Lung (tissue), 12 donors: ENCODE data around the gene KIF22. TPM values are rescaled to one million over a fixed set of nuclear protein-coding genes. Genes with fewer than 3 reads are reported as not detected.
"Not testable (repeated sequence)": the region's sequence is repeated elsewhere in the genome, so short reads cannot be mapped to it uniquely, and the experiment has no call there.

Experiments
- ATAC-seq: fragments of 200-7000 bp; cut with Tn5 transposase; one replicate; pipeline ENCODE4 v1.9.1; 2020; ENCODE audit warnings: moderate number of reproducible peaks; ENCODE audit not compliant: insufficient read depth, low FRiP score
- DNase-seq, 3 donors: peaks; one replicate each; pipeline ENCODE4 v3.0.0-alpha.2; 2013 to 2017
- H3K27ac ChIP-seq, 2 donors: one replicate each; pipeline ENCODE4 v1.5.1; 2013; ENCODE audit warnings: mild to moderate bottlenecking in 2 of 2, moderate library complexity in 2 of 2, control low read depth in 1 of 2, inconsistent platforms in 1 of 2, low read depth in 1 of 2, low read length in 1 of 2
- H3K27me3 ChIP-seq, 3 donors: one replicate each; pipeline ENCODE4 v1.5.1; 2013; ENCODE audit warnings: low read length in 2 of 3; ENCODE audit not compliant: control insufficient read depth in 3 of 3, insufficient read depth in 3 of 3
- H3K36me3 ChIP-seq, 4 donors: one replicate each; pipeline ENCODE4 v1.5.1; 2013; ENCODE audit warnings: low read length in 4 of 4, mild to moderate bottlenecking in 1 of 4, moderate library complexity in 1 of 4; ENCODE audit not compliant: control insufficient read depth in 4 of 4, insufficient read depth in 4 of 4
- H3K4me1 ChIP-seq, 5 donors: one replicate each; pipeline ENCODE4 v1.5.1; 2013; ENCODE audit warnings: low read length in 5 of 5, mild to moderate bottlenecking in 2 of 5, moderate library complexity in 1 of 5; ENCODE audit not compliant: control insufficient read depth in 5 of 5, insufficient read depth in 5 of 5
- H3K4me3 ChIP-seq: one replicate; pipeline ENCODE4 v1.5.1; 2013; ENCODE audit warnings: mild to moderate bottlenecking, control low read depth, moderate library complexity
- H3K9ac ChIP-seq, 2 donors: one replicate each; pipeline ENCODE4 v1.5.1; 2013; ENCODE audit warnings: low read length in 2 of 2, control low read depth in 1 of 2; ENCODE audit not compliant: insufficient read depth in 1 of 2
- H3K9me3 ChIP-seq, 4 donors: one replicate each; pipeline ENCODE4 v1.5.1; 2013; ENCODE audit warnings: low read length in 3 of 4, mild to moderate bottlenecking in 1 of 4, moderate library complexity in 1 of 4; ENCODE audit not compliant: control insufficient read depth in 4 of 4, insufficient read depth in 3 of 4
- CTCF ChIP-seq: IDR thresholded peaks from 2 replicates; pipeline ENCODE4 v1.5.1; 2012; ENCODE audit warnings: mild to moderate bottlenecking; ENCODE audit errors: control extremely low read depth, extremely low read depth
- WGBS, 2 donors: extraction: QIAGEN DNeasy Blood & Tissue Kit; methylation state at CpG; one replicate each; pipeline ENCODE4 v1.1.7; 2013; 5-methylcytosine and 5-hydroxymethylcytosine counted together
- polyA plus RNA-seq, 2 donors: library from polyadenylated mRNA; stranded (reverse); fragments of 200-250 nt; gene quantifications; one replicate each; pipeline ENCODE4 v1.2.1, GENCODE V29; 2013
- total RNA-seq, 2 donors: library from RNA; depleted of rRNA in 1 of 2; stranded (reverse); fragments of >200 nt in 1 of 2; gene quantifications; one replicate each; pipeline ENCODE4 v1.2.1, GENCODE V29; 2014 to 2021
- donor health status: control.
- donor health status: control.
- donor health status: Bipolar disorder and iron deficiency.
- donor health status: healthy.
- donor health status: DM: yes; HTN: yes; CAD: no.

The KIF22 gene
- total and polyA plus RNA-seq, 4 donors = 22.1 to 84.9 (median 25.9) TPM

- no peak for TF ChIP-seq CTCF
- ATAC-seq (no peak), DNase-seq (peak; percentile 19 to 59 (median 48))
- H3K9ac ChIP-seq = no peak overlapping the region
- no peaks in the 10 kb centered on the region for H3K27me3 ChIP-seq
- no peaks in the 10 kb centered on the region for H3K36me3 ChIP-seq
- H3K9me3 ChIP-seq = no peaks in the 10 kb centered on the region
- H3K4me3 ChIP-seq = no peak overlapping the region
- peaks cover 0 to 2% (median 0%) of the 10 kb centered on the region in 5 donors for H3K4me1 ChIP-seq
- no peak overlapping the region for H3K27ac ChIP-seq
- 69 to 88% methylated on average over 9 of the region's 9 CpGs for WGBS, 2 donors
Observed at GRCh38 chr16:29760567-29761279, 29.8 kb upstream of the KIF22 start.

- H3K4me1 ChIP-seq, H3K27me3 ChIP-seq, H3K27ac ChIP-seq, H3K9ac ChIP-seq, DNase-seq, H3K36me3 ChIP-seq, ATAC-seq, H3K4me3 ChIP-seq, H3K9me3 ChIP-seq: not testable (repeated sequence)
- WGBS, 2 donors = 70 to 77% methylated on average over 7 to 8 of the region's 8 CpGs
Observed at GRCh38 chr16:29761280-29761651, 29.3 kb upstream of the KIF22 start.

GRCh38 chr16:29761882-29762281 is 28.7 kb upstream of the KIF22 start:
- DNase-seq (no peak), ATAC-seq (no peak)
- no peak overlapping the region for H3K27ac ChIP-seq
- no peak for TF ChIP-seq CTCF
- no peak overlapping the region for H3K4me3 ChIP-seq
- peaks cover 0 to 2% (median 0%) of the 10 kb centered on the region in 5 donors for H3K4me1 ChIP-seq
- H3K9me3 ChIP-seq = no peaks in the 10 kb centered on the region
- no peaks in the 10 kb centered on the region for H3K36me3 ChIP-seq
- no peak overlapping the region for H3K9ac ChIP-seq
- WGBS, 2 donors = 79 to 86% methylated on average over 6 of the region's 6 CpGs
- H3K27me3 ChIP-seq = no peaks in the 10 kb centered on the region

- no peaks in the 10 kb centered on the region for H3K4me1 ChIP-seq
- no peak overlapping the region for H3K9ac ChIP-seq
- no peak for TF ChIP-seq CTCF
- no peak for ATAC-seq
- no peak overlapping the region for H3K4me3 ChIP-seq
- H3K27ac ChIP-seq = no peak overlapping the region
- 71 to 82% methylated on average over 6 of the region's 6 CpGs for WGBS, 2 donors
- no peaks in the 10 kb centered on the region for H3K9me3 ChIP-seq
- DNase-seq = no peak
- no peaks in the 10 kb centered on the region for H3K27me3 ChIP-seq
- H3K36me3 ChIP-seq = no peaks in the 10 kb centered on the region
Observed at GRCh38 chr16:29763326-29763725, 27.2 kb upstream of the KIF22 start.
